CD14-positive monocyte (primary cell): ENCODE measurements around the gene PRF1. TPM values are rescaled to one million over a fixed set of nuclear protein-coding genes. Genes with fewer than 3 reads are reported as not detected.
"Not testable (repeated sequence)": the region's sequence is repeated elsewhere in the genome, so short reads cannot be mapped to it uniquely, and the experiment has no call there.

ENCODE experiments used
- DNase-seq, 3 donors: peaks; one replicate each; pipeline ENCODE4 v3.0.0-alpha.2; 2011 to 2022
- H2AFZ ChIP-seq: 2 replicates; pipeline ENCODE4 v1.6.0; 2012; ENCODE audit warnings: mild to moderate bottlenecking, low read depth, low read length, inconsistent platforms; ENCODE audit not compliant: insufficient read depth, poor library complexity, severe bottlenecking
- H3K27ac ChIP-seq, 2 donors: 1 replicate in 1 of 2; 2 replicates in 1 of 2; pipeline ENCODE4 v1.5.1; 2012 to 2013; ENCODE audit warnings: low read length in 2 of 2, control low read depth in 1 of 2, inconsistent platforms in 1 of 2, low read depth in 1 of 2, mild to moderate bottlenecking in 1 of 2
- H3K27me3 ChIP-seq, 2 donors: one replicate each; pipeline versions ENCODE4 v1.6.0 to v1.6.1; 2011 to 2013; ENCODE audit warnings: low read length in 2 of 2; ENCODE audit not compliant: control insufficient read depth in 2 of 2, insufficient read depth in 2 of 2
- H3K36me3 ChIP-seq, 2 donors: replicated peaks in 1 of 2; 1 replicate in 1 of 2; 2 replicates in 1 of 2; pipeline versions ENCODE4 v1.5.1 to v1.6.1; 2012 to 2013; ENCODE audit warnings: low read length in 2 of 2, control low read depth in 1 of 2, inconsistent platforms in 1 of 2, mild to moderate bottlenecking in 1 of 2; ENCODE audit not compliant: insufficient read depth in 2 of 2, control insufficient read depth in 1 of 2
- H3K4me1 ChIP-seq, 2 donors: 1 replicate in 1 of 2; 2 replicates in 1 of 2; pipeline versions ENCODE4 v1.5.1 to v1.6.1; 2012 to 2013; ENCODE audit warnings: low read length in 2 of 2, control low read depth in 1 of 2, inconsistent platforms in 1 of 2, mild to moderate bottlenecking in 1 of 2, moderate library complexity in 1 of 2; ENCODE audit not compliant: insufficient read depth in 2 of 2, control insufficient read depth in 1 of 2
- H3K4me2 ChIP-seq: replicated peaks from 2 replicates; pipeline ENCODE3; 2012; ENCODE audit warnings: low read length, moderate library complexity, mild to moderate bottlenecking; ENCODE audit not compliant: poor library complexity, severe bottlenecking; ENCODE audit errors: extremely low read depth
- H3K4me3 ChIP-seq, 3 experiments: fragments of 200-600 bp in 1 of 3; sonication (generic) in 1 of 3; replicated peaks in 1 of 3; 1 replicate in 2 of 3; 2 replicates in 1 of 3; pipeline ENCODE4 v1.5.1; 2011 to 2013; ENCODE audit warnings: low read length in 3 of 3, mild to moderate bottlenecking in 3 of 3, control low read depth in 2 of 3, low read depth in 2 of 3, inconsistent platforms in 1 of 3, moderate library complexity in 1 of 3
- H3K79me2 ChIP-seq: 2 replicates; pipeline ENCODE4 v1.6.0; 2012; ENCODE audit warnings: mild to moderate bottlenecking, control low read depth, inconsistent platforms, low read length, moderate library complexity; ENCODE audit not compliant: insufficient read depth
- H3K9ac ChIP-seq: 2 replicates; pipeline ENCODE4 v1.6.0; 2017; ENCODE audit warnings: low read length, mild to moderate bottlenecking; ENCODE audit not compliant: insufficient read depth, poor library complexity, severe bottlenecking
- H3K9me3 ChIP-seq, 2 donors: replicated peaks in 1 of 2; 1 replicate in 1 of 2; 2 replicates in 1 of 2; pipeline versions ENCODE4 v1.5.1 to v1.6.1; 2012 to 2013; ENCODE audit warnings: low read length in 2 of 2, control low read depth in 1 of 2; ENCODE audit not compliant: control insufficient read depth in 1 of 2, insufficient read depth in 1 of 2
- H4K20me1 ChIP-seq: 2 replicates; pipeline ENCODE4 v1.6.0; 2012; ENCODE audit warnings: mild to moderate bottlenecking, low read length, control low read depth, moderate library complexity; ENCODE audit not compliant: insufficient read depth
- H3K27ac Mint-ChIP-seq, 7 donors: one replicate each; pipeline ENCODE4 v1.8.0; 2020; ENCODE audit warnings: mild to moderate bottlenecking in 7 of 7, mixed read lengths in 7 of 7, moderate library complexity in 6 of 7, inconsistent platforms in 2 of 7
- H3K27me3 Mint-ChIP-seq, 3 donors: one replicate each; pipeline ENCODE4 v1.8.0; 2021 to 2022; ENCODE audit warnings: low read depth in 3 of 3, mild to moderate bottlenecking in 3 of 3, mixed read lengths in 3 of 3, moderate library complexity in 3 of 3, inconsistent platforms in 1 of 3
- H3K36me3 Mint-ChIP-seq, 2 donors: one replicate each; pipeline ENCODE4 v1.8.0; 2020; ENCODE audit warnings: mixed read lengths in 2 of 2, inconsistent platforms in 1 of 2, mild to moderate bottlenecking in 1 of 2
- H3K4me1 Mint-ChIP-seq: one replicate; pipeline ENCODE4 v1.8.0; 2020; ENCODE audit warnings: mild to moderate bottlenecking, mixed read lengths
- H3K4me3 Mint-ChIP-seq, 2 donors: one replicate each; pipeline ENCODE4 v1.8.0; 2020; ENCODE audit warnings: mild to moderate bottlenecking in 2 of 2, mixed read lengths in 2 of 2, moderate library complexity in 1 of 2
- H3K9me3 Mint-ChIP-seq, 7 donors: one replicate each; pipeline ENCODE4 v1.8.0; 2020 to 2022; ENCODE audit warnings: mixed read lengths in 7 of 7, mild to moderate bottlenecking in 6 of 7, moderate library complexity in 6 of 7, inconsistent platforms in 2 of 7
- WGBS: methylation state at CpG from one replicate; pipeline ENCODE4 v1.1.5; 2013; ENCODE audit warnings: missing lambda C conversion rate; ENCODE audit not compliant: insufficient coverage; 5-methylcytosine and 5-hydroxymethylcytosine counted together
- intact Hi-C, 2 donors: fragments of 100-400 bp; cut with micrococcal nuclease; formaldehyde crosslinking; loops; one replicate each; pipeline versions ENCODE4 v1.15.0 to v1.15.1; 2023
- polyA plus RNA-seq, 3 donors: library from polyadenylated mRNA; depleted of rRNA in 1 of 3; unstranded in 2 of 3; stranded (reverse) in 1 of 3; fragments of 300-500 nt in 2 of 3; fragments of >200 nt in 1 of 3; fragmentation: Illumina TruSeq in 2 of 3; gene quantifications; 1 replicate in 2 of 3; 2 replicates in 1 of 3; pipeline ENCODE4 v1.2.3, GENCODE V29; 2012 to 2021
- TF ChIP-seq, protein P1 (sequence below): fragments of 200-600 bp; IDR thresholded peaks from one replicate; pipeline ENCODE4 v1.8.0; 2022; ENCODE audit warnings: antibody characterized with exemption, mild to moderate bottlenecking

Gene PRF1
- polyA plus RNA-seq, 3 donors = 0.09 to 2.7 (median 2.4) TPM

- no peaks in the 10 kb centered on the region for H3K27me3 ChIP-seq
- Mint-ChIP-seq H3K9me3 (peaks cover 17 to 46% (median 36%) of the 10 kb centered on the region in 7 donors), H3K4me1 (no peaks in the 10 kb centered on the region), H3K36me3 (no peaks in the 10 kb centered on the region), H3K27me3 (peaks cover under 1 to 3% (median 1%) of the 10 kb centered on the region in 3 donors), H3K27ac (no peak overlapping the region), H3K4me3 (no peak overlapping the region)
- H2AFZ ChIP-seq = no peak overlapping the region
- 96% methylated on average over 2 of the region's 3 CpGs for WGBS
- H3K4me2 ChIP-seq = no peak overlapping the region
- no peaks in the 10 kb centered on the region for H3K79me2 ChIP-seq
- intact Hi-C loops = no loop called here
- no peak overlapping the region for H3K27ac ChIP-seq
- DNase-seq = no peak
- H3K4me1 ChIP-seq = no peaks in the 10 kb centered on the region
- no peaks in the 10 kb centered on the region for H3K36me3 ChIP-seq
- no peak overlapping the region for H3K4me3 ChIP-seq
- no peaks in the 10 kb centered on the region for H4K20me1 ChIP-seq
- peaks cover 39 to 48% of the 10 kb centered on the region in 2 donors for H3K9me3 ChIP-seq
- TF ChIP-seq, protein P1, sequence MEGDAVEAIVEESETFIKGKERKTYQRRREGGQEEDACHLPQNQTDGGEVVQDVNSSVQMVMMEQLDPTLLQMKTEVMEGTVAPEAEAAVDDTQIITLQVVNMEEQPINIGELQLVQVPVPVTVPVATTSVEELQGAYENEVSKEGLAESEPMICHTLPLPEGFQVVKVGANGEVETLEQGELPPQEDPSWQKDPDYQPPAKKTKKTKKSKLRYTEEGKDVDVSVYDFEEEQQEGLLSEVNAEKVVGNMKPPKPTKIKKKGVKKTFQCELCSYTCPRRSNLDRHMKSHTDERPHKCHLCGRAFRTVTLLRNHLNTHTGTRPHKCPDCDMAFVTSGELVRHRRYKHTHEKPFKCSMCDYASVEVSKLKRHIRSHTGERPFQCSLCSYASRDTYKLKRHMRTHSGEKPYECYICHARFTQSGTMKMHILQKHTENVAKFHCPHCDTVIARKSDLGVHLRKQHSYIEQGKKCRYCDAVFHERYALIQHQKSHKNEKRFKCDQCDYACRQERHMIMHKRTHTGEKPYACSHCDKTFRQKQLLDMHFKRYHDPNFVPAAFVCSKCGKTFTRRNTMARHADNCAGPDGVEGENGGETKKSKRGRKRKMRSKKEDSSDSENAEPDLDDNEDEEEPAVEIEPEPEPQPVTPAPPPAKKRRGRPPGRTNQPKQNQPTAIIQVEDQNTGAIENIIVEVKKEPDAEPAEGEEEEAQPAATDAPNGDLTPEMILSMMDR = no peak
- no peak overlapping the region for H3K9ac ChIP-seq
Observed at GRCh38 chr10:70647086-70647485, 44.5 kb upstream of the PRF1 start.

GRCh38 chr10:70644959-70645358, 42.4 kb upstream of the PRF1 start:
- intact Hi-C loops, H2AFZ ChIP-seq, H3K36me3 Mint-ChIP-seq, H3K4me1 ChIP-seq, DNase-seq, H3K27ac Mint-ChIP-seq, H3K27me3 ChIP-seq, H3K27ac ChIP-seq, H3K4me3 Mint-ChIP-seq, H3K36me3 ChIP-seq, H3K4me3 ChIP-seq, H4K20me1 ChIP-seq, H3K79me2 ChIP-seq, H3K27me3 Mint-ChIP-seq, H3K4me1 Mint-ChIP-seq, H3K9ac ChIP-seq, H3K4me2 ChIP-seq: not testable (repeated sequence)
- H3K9me3 ChIP-seq = peaks cover 20 to 28% of the 10 kb centered on the region in 2 donors
- WGBS = 96% methylated on average over 4 of the region's 8 CpGs
- peaks cover 10 to 28% (median 21%) of the 10 kb centered on the region in 7 donors for H3K9me3 Mint-ChIP-seq

DNA sequence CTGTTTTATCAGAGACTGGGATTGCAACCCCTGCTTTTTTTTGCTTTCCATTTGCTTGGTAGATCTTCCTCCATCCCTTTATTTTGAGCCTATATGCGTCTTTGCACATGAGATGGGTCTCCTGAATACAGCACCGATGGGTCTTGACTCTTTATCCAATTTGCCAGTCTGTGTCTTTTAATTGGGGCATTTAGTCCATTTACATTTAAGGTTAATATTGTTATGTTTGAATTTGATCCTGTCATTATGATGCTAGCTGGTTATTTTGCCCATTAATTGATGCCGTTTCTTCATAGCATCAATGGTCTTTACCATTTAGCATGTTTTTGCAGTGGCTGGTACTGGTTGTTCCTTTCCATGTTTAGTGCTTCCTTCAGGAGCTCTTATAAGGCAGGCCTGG, 40.7 kb upstream of the PRF1 start:
- not testable (repeated sequence) for H3K27me3 ChIP-seq, H3K27ac Mint-ChIP-seq

DNA sequence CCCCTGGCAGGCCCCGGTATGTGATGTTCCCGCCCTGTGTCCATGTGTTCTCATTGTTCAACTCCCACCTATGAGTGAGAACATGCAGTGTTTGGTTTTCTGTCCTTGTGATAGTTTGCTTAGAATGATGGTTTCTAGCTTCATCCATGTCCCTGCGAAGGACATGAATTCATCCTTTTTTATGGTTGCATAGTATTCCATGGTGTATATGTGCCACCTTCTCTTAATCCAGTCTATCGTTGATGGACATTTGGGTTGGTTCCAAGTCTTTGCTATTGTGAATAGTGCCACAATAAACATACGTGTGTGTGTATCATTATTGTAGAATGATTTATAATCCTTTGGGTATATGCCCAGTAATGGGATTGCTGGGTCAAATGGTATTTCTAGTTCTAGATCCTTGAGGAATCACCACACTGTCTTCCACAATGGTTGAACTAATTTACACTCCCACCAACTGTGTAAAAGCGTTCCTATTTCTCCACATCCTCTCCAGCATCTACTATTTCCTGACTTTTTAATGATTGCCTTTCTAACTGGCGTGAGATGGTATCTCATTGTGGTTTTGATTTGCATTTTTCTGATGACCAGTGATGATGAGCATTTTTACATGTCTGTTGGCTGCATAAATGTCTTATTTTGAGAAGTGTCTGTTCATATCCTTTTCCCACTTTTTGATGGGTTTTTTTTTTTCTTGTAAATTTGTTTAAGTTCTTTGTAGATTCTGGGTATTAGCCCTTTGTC, 37.3 kb upstream of the PRF1 start:
- H3K27me3 ChIP-seq, H2AFZ ChIP-seq, H3K9me3 Mint-ChIP-seq, H3K4me3 ChIP-seq, H4K20me1 ChIP-seq, H3K4me3 Mint-ChIP-seq, H3K36me3 ChIP-seq, intact Hi-C loops, H3K9ac ChIP-seq, H3K4me2 ChIP-seq, H3K27ac ChIP-seq, DNase-seq, H3K27ac Mint-ChIP-seq, H3K4me1 ChIP-seq, H3K27me3 Mint-ChIP-seq, H3K9me3 ChIP-seq, H3K4me1 Mint-ChIP-seq, H3K79me2 ChIP-seq, H3K36me3 Mint-ChIP-seq: not testable (repeated sequence)
- 86% methylated on average over 1 of the region's 7 CpGs for WGBS

More for the DNA sequence above, 40.7 kb upstream of the PRF1 start:
- H3K79me2 ChIP-seq, H4K20me1 ChIP-seq, DNase-seq, H3K27me3 Mint-ChIP-seq, H3K4me1 ChIP-seq, H3K36me3 ChIP-seq, H3K4me2 ChIP-seq, intact Hi-C loops, H3K9ac ChIP-seq, H3K4me3 Mint-ChIP-seq, H3K27ac ChIP-seq, H2AFZ ChIP-seq, H3K4me1 Mint-ChIP-seq, H3K36me3 Mint-ChIP-seq, H3K4me3 ChIP-seq: not testable (repeated sequence)
- H3K9me3 ChIP-seq = peaks cover 3 to 11% of the 10 kb centered on the region in 2 donors
- peaks cover 2 to 11% (median 6%) of the 10 kb centered on the region in 7 donors for H3K9me3 Mint-ChIP-seq
- WGBS = no CpG with 5 or more reads among the region's 3 CpGs
